ENCODE results near the gene SND1. TPM values are rescaled to one million over a fixed set of nuclear protein-coding genes. Genes with fewer than 3 reads are reported as not detected.

Gene SND1
- total RNA-seq, 6 experiments from 2014 or later: 77.5 to 150 (median 126) TPM

DNA sequence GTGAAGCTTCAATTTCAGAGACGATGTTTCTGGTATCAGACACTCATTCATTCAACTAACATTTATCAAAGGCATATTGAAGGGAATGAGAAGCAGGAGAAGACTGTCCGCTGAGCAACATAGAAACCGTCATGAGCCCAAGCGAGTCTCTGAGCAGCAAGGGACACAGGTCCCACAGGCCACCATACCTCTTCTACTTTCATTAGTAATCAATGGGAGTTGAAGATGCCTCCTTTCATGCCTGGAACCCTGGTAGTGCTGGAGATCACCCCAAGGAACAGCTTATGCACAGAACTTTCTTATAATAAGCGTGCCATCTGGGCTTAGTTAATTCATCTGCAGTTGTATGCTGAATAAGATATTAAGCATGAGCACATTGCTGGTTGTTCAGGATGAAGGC, 35.3 kb upstream of the SND1 start:
- no peaks in the 10 kb centered on the region for H3K27me3 ChIP-seq

DNA sequence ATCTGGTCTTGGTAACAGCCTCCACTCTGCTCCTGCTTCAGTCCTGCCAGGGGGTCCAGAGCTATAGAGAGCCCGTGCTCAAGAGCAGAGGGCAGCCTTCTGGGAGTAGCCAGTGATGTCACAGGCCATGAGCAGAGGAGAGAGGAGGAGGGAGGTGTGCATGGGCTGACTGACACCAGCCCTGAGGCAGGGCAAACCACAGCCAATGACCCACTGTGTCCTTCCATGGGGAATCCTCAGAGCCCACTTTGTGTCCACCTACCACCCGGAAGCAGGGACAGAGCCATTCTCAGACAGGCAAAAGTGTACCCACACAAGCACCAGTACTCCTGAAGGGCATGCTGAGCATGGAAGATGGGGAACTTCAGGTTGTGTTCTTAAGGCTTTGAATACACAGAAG, 34.0 kb upstream of the SND1 start, which contains the start of gene PAX4:
Gene PAX4 (minus strand): TSS at position 101 of the 400 bp plus-strand sequence. CDS start 2,214 bp downstream, outside the sequence.
- intact Hi-C loops (cut with DNase I): no loop called here
- no peaks in the 10 kb centered on the region for H3K9me3 ChIP-seq
- no CpG with 5 or more reads among the region's 2 CpGs for WGBS (ENCODE audit: insufficient coverage, low coverage, low lambda C conversion rate, missing lambda C conversion rate)
- no peaks in the 10 kb centered on the region for H3K36me3 ChIP-seq
- DNase-seq (no peak), ATAC-seq (peak in 1 of 4 donors; percentile 6)
- H3K27me3 ChIP-seq: no peaks in the 10 kb centered on the region
- no peak for TF ChIP-seq POLR2A (IDR thresholded peaks at IDR 0.05)
- TF ChIP-seq, protein P1, sequence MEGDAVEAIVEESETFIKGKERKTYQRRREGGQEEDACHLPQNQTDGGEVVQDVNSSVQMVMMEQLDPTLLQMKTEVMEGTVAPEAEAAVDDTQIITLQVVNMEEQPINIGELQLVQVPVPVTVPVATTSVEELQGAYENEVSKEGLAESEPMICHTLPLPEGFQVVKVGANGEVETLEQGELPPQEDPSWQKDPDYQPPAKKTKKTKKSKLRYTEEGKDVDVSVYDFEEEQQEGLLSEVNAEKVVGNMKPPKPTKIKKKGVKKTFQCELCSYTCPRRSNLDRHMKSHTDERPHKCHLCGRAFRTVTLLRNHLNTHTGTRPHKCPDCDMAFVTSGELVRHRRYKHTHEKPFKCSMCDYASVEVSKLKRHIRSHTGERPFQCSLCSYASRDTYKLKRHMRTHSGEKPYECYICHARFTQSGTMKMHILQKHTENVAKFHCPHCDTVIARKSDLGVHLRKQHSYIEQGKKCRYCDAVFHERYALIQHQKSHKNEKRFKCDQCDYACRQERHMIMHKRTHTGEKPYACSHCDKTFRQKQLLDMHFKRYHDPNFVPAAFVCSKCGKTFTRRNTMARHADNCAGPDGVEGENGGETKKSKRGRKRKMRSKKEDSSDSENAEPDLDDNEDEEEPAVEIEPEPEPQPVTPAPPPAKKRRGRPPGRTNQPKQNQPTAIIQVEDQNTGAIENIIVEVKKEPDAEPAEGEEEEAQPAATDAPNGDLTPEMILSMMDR (IDR thresholded peaks at IDR 0.05): no peak
- H3K27ac ChIP-seq: no peak within 1 kb of the TSS
- no peak within 1 kb of the TSS for H3K4me3 ChIP-seq
- H3K4me1 ChIP-seq: no peaks in the 10 kb centered on the region

More for the DNA sequence above, 35.3 kb upstream of the SND1 start:
- DNase-seq (no peak), ATAC-seq (no peak)
- intact Hi-C loops (cut with DNase I): no loop called here
- WGBS (ENCODE audit: insufficient coverage, low coverage, low lambda C conversion rate, missing lambda C conversion rate): 65% methylated on average over 5 of the region's 5 CpGs
- TF ChIP-seq POLR2A (IDR thresholded peaks at IDR 0.05): no peak
- TF ChIP-seq, protein P1 (IDR thresholded peaks at IDR 0.05): no peak
- no peaks in the 10 kb centered on the region for H3K4me1 ChIP-seq
- no peak overlapping the region for H3K4me3 ChIP-seq
- H3K36me3 ChIP-seq: no peaks in the 10 kb centered on the region
- H3K9me3 ChIP-seq: no peaks in the 10 kb centered on the region
- H3K27ac ChIP-seq: no peak overlapping the region

DNA sequence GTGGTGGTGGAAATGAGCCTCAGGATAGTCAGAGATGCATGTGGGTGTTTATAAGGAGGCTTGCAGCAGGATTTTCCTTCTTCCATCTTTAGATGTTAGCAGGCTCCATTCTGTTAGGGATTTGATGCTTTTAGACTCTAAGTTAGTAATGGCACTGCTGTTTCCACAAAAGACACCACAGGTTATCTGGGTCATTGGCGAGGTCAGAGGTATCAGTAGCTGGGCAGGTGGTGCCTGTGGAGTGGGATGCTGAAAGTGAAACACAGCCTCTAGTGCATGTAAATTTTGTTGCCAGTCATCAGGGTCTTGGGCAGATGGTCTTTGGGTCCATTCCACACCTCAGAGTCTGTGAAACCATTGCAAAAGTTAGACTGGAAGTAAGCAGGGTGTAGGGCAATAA, 33.2 kb upstream of the SND1 start:
- intact Hi-C loops (cut with DNase I): no loop called here
- Histone ChIP-seq H3K4me1 (no peaks in the 10 kb centered on the region), H3K4me3 (no peak overlapping the region), H3K27ac (no peak overlapping the region), H3K36me3 (no peaks in the 10 kb centered on the region), H3K9me3 (no peaks in the 10 kb centered on the region), H3K27me3 (no peaks in the 10 kb centered on the region)
- no peak for TF ChIP-seq POLR2A (IDR thresholded peaks at IDR 0.05)
- TF ChIP-seq, protein P1 (IDR thresholded peaks at IDR 0.05): no peak
- ATAC-seq: no peak
- 20% methylated on average over 1 of the region's 1 CpG for WGBS (ENCODE audit: insufficient coverage, low coverage, low lambda C conversion rate, missing lambda C conversion rate)
- DNase-seq: no peak

DNA sequence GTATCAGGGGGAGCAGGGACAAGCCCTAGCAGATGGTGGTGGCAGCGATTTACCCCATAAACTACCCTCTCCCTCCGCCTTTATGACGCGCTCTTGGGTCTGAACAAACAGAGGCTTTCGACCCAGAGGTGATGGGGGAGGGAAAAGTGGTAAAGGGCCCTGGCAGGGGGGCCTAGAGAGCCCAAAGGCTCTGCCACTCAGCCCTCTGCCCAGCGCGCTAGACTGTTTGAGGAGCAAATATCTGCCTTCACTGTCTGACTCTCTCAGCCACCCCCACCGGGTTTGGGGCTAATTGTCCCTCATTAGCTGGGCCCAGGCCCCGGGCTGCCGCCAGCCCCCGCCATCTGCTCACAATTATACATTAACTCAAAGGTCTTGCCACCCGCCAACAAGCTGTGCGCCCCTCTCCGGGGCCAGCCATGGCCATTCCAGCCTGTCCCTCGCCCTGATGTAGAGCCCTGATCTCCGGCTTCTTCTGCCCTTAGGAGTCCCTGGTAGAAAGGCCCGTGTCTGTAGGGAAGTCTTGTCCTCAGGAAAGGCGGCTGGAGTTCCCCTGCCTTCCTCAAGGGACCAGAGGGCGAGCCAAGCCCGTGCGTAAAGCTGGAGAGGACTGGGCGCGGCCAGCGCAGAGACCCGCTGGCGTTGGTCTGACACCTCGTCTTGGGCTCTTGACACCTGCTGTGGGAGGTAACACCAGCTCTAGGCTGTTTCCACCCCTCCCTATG, 32.2 kb upstream of the SND1 start:
- ATAC-seq (peak in 1 of 4 donors; percentile 7), DNase-seq (no peak)
- Histone ChIP-seq H3K36me3 (no peaks in the 10 kb centered on the region), H3K4me3 (no peak overlapping the region), H3K27me3 (no peaks in the 10 kb centered on the region), H3K27ac (no peak overlapping the region), H3K9me3 (no peaks in the 10 kb centered on the region), H3K4me1 (no peaks in the 10 kb centered on the region)
- TF ChIP-seq POLR2A (IDR thresholded peaks at IDR 0.05): no peak
- 3% methylated on average over 23 of the region's 27 CpGs for WGBS (ENCODE audit: insufficient coverage, low coverage, low lambda C conversion rate, missing lambda C conversion rate)
- intact Hi-C loops (cut with DNase I): no loop called here

DNA sequence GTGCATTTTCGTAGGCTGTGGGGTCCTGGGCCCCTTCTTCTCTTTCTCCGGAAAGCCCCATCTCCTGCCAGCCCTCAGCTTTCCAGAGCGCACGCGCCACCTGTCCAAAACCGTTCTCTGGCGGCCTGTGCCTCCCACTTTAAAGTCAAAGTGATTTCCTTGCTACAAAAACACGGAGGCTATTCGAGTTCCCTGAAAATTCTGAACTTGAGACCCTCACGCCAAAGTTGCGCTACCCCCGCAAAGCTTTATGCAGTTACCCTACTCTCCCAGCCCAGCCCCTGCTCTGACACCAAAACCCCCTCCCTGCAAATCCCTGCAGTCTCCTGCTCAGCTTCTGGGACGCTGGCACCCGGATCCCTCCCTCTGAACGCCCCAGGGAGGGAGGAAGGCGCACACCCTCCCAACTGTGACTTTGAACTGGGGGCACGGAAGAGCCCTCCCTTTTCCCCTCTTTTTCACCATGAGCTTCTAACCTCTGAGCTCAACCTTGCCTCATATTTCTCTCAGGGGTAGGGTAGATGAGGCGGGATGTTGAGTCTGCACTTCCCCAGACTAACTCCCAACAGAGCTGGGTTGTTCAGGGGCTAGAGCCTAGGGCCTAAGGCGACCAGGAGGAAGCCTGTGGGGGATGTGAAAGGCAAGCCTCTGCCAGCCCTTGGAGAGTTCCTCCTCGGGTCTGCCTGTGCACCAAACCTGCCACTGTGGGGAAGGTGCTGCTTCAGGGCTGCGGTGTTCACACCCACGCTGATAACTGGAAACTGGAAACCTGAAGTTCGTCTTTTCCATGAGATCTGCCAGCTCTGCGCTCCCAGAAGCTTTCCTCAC, 31.4 kb upstream of the SND1 start:
- DNase-seq (no peak), ATAC-seq (no peak)
- H3K27me3 ChIP-seq: no peaks in the 10 kb centered on the region
- H3K27ac ChIP-seq: no peak overlapping the region
- intact Hi-C loops (cut with DNase I): no loop called here
- H3K4me1 ChIP-seq: no peaks in the 10 kb centered on the region
- H3K4me3 ChIP-seq: no peak overlapping the region
- TF ChIP-seq, protein P1 (IDR thresholded peaks at IDR 0.05): no peak
- no peak for TF ChIP-seq POLR2A (IDR thresholded peaks at IDR 0.05)
- no peaks in the 10 kb centered on the region for H3K36me3 ChIP-seq
- H3K9me3 ChIP-seq: no peaks in the 10 kb centered on the region
- 3% methylated on average over 16 of the region's 24 CpGs for WGBS (ENCODE audit: insufficient coverage, low coverage, low lambda C conversion rate, missing lambda C conversion rate)

Measured in right lobe of liver (tissue), 6 donors.